ENCODE measurements around the gene OOSP3.
"Not testable (repeated sequence)": the region's sequence is repeated elsewhere in the genome, so short reads cannot be mapped to it uniquely, and the experiment has no call there.

Gene OOSP3

GRCh38 chr11:59875856-59876519 lies 2.6 kb upstream of the OOSP3 start:
- no peak for DNase-seq (ENCODE audit: extremely low read depth in 1 of 2, low read depth in 1 of 2)

GRCh38 chr11:59877325-59877724 lies 1.3 kb upstream of the OOSP3 start:
- DNase-seq (ENCODE audit: extremely low read depth in 1 of 2, low read depth in 1 of 2), result no peak

GRCh38 chr11:59877784-59878183 lies 798 bp upstream of the OOSP3 start:
- no peak for DNase-seq (ENCODE audit: extremely low read depth in 1 of 2, low read depth in 1 of 2)

GRCh38 chr11:59879567-59879966 lies 985 bp downstream of the OOSP3 start:
- DNase-seq (ENCODE audit: extremely low read depth in 1 of 2, low read depth in 1 of 2), result no peak

GRCh38 chr11:59883597-59883996 lies 5.0 kb downstream of the OOSP3 start:
- no peak for DNase-seq (ENCODE audit: extremely low read depth in 1 of 2, low read depth in 1 of 2)

- DNase-seq (ENCODE audit: extremely low read depth in 1 of 2, low read depth in 1 of 2), result not testable (repeated sequence)
Measured at GRCh38 chr11:59887156-59887555, 8.6 kb downstream of the OOSP3 start.

- DNase-seq (ENCODE audit: extremely low read depth in 1 of 2, low read depth in 1 of 2), result no peak
Measured at GRCh38 chr11:59891781-59892181, 13.2 kb downstream of the OOSP3 start.

GRCh38 chr11:59894616-59895015 lies 16.0 kb downstream of the OOSP3 start:
- DNase-seq (ENCODE audit: extremely low read depth in 1 of 2, low read depth in 1 of 2), result no peak

- DNase-seq (ENCODE audit: extremely low read depth in 1 of 2, low read depth in 1 of 2), result no peak
Measured at GRCh38 chr11:59898046-59898445, 19.5 kb downstream of the OOSP3 start.

- no peak for DNase-seq (ENCODE audit: extremely low read depth in 1 of 2, low read depth in 1 of 2)
Measured at GRCh38 chr11:59898650-59899049, 20.1 kb downstream of the OOSP3 start.

GRCh38 chr11:59899532-59899931 lies 20.9 kb downstream of the OOSP3 start:
- DNase-seq (ENCODE audit: extremely low read depth in 1 of 2, low read depth in 1 of 2), result no peak

GRCh38 chr11:59900366-59901126 lies 22.0 kb downstream of the OOSP3 start:
- DNase-seq (ENCODE audit: extremely low read depth in 1 of 2, low read depth in 1 of 2), result no peak

- DNase-seq (ENCODE audit: extremely low read depth in 1 of 2, low read depth in 1 of 2), result no peak
Measured at GRCh38 chr11:59901306-59901705, 22.7 kb downstream of the OOSP3 start.

- not testable (repeated sequence) for DNase-seq (ENCODE audit: extremely low read depth in 1 of 2, low read depth in 1 of 2)
Measured at GRCh38 chr11:59903569-59903968, 25.0 kb downstream of the OOSP3 start.

GRCh38 chr11:59918480-59918879 lies 39.9 kb downstream of the OOSP3 start:
- no peak for DNase-seq (ENCODE audit: extremely low read depth in 1 of 2, low read depth in 1 of 2)

GRCh38 chr11:59918987-59919589 lies 40.5 kb downstream of the OOSP3 start:
- no peak for DNase-seq (ENCODE audit: extremely low read depth in 1 of 2, low read depth in 1 of 2)

- no peak for DNase-seq (ENCODE audit: extremely low read depth in 1 of 2, low read depth in 1 of 2)
Measured at GRCh38 chr11:59923813-59924212, 45.2 kb downstream of the OOSP3 start.

- no peak for DNase-seq (ENCODE audit: extremely low read depth in 1 of 2, low read depth in 1 of 2)
Measured at GRCh38 chr11:59931688-59932087, 53.1 kb downstream of the OOSP3 start.

- DNase-seq (ENCODE audit: extremely low read depth in 1 of 2, low read depth in 1 of 2), result no peak
Measured at GRCh38 chr11:59938132-59938531, 59.5 kb downstream of the OOSP3 start, which contains the start of gene OOSP1. Gene OOSP1, plus strand, starts transcription at chr11:59938432. Its CDS starts 23 bp downstream, at chr11:59938455.

GRCh38 chr11:59938718-59939117 lies 60.1 kb downstream of the OOSP3 start:
- no peak for DNase-seq (ENCODE audit: extremely low read depth in 1 of 2, low read depth in 1 of 2)

GRCh38 chr11:59939482-59939881 lies 60.9 kb downstream of the OOSP3 start:
- no peak for DNase-seq (ENCODE audit: extremely low read depth in 1 of 2, low read depth in 1 of 2)

- no peak for DNase-seq (ENCODE audit: extremely low read depth in 1 of 2, low read depth in 1 of 2)
Measured at GRCh38 chr11:59941091-59941490, 62.5 kb downstream of the OOSP3 start.

Measured in activated CD8-positive, alpha-beta memory T cell treated with anti-CD3 and anti-CD28 coated beads for 1 hour (primary cell).